Body of pancreas (tissue), 4 donors: ENCODE results near the gene DTL.

Experiments
- CTCF ChIP-seq, 7 experiments: fragments of 450-650 bp in 4 of 7; fragments of 200-600 bp in 3 of 7; sonication (generic) in 3 of 7; IDR thresholded peaks; one replicate each; pipeline ENCODE4 v1.5.1; 2016 to 2019; ENCODE audit warnings: antibody characterized with exemption in 7 of 7
- POLR2A ChIP-seq, 3 donors: fragments of 450-650 bp; IDR thresholded peaks; one replicate each; pipeline ENCODE4 v1.6.1; 2016; ENCODE audit warnings: antibody characterized with exemption in 3 of 3, mild to moderate bottlenecking in 2 of 3

- TF ChIP-seq CTCF (IDR thresholded peaks at IDR 0.05) (no peak), POLR2A (IDR thresholded peaks at IDR 0.05) (no peak)
Observed at GRCh38 chr1:212077028-212077427, 41.5 kb downstream of the DTL start.
